Trophoblast cell (in vitro differentiated cells and primary cell): Measurements from ENCODE around the gene CCT5.

Experiments
- DNase-seq, 2 donors: peaks; one replicate each; pipeline ENCODE4 v3.0.0-alpha.2; 2016
- H2AFZ ChIP-seq: 2 replicates; pipeline ENCODE4 v1.6.1; 2013; ENCODE audit warnings: low read length, moderate library complexity, mild to moderate bottlenecking; ENCODE audit not compliant: insufficient read depth, poor library complexity
- H2AK5ac ChIP-seq: 2 replicates; pipeline ENCODE4 v1.6.1; 2013; ENCODE audit warnings: mild to moderate bottlenecking, low read length
- H2BK120ac ChIP-seq: 2 replicates; pipeline ENCODE4 v1.6.1; 2013; ENCODE audit warnings: low read length, mild to moderate bottlenecking, moderate library complexity; ENCODE audit not compliant: insufficient read depth, poor library complexity
- H2BK12ac ChIP-seq: 2 replicates; pipeline ENCODE4 v1.6.1; 2013; ENCODE audit warnings: mild to moderate bottlenecking, low read length, moderate library complexity
- H2BK5ac ChIP-seq: 2 replicates; pipeline ENCODE4 v1.6.1; 2013; ENCODE audit warnings: low read length, low read depth, moderate library complexity, mild to moderate bottlenecking; ENCODE audit not compliant: poor library complexity
- H3K14ac ChIP-seq: 2 replicates; pipeline ENCODE4 v1.6.1; 2013; ENCODE audit warnings: mild to moderate bottlenecking, low read length
- H3K18ac ChIP-seq: 2 replicates; pipeline ENCODE4 v1.6.1; 2013; ENCODE audit warnings: mild to moderate bottlenecking, low read length
- H3K23ac ChIP-seq: 2 replicates; pipeline ENCODE4 v1.6.1; 2013; ENCODE audit warnings: low read length
- H3K27ac ChIP-seq: 2 replicates; pipeline ENCODE4 v1.5.1; 2013; ENCODE audit warnings: low read depth, mild to moderate bottlenecking, inconsistent platforms, low read length, moderate library complexity
- H3K27me3 ChIP-seq: 2 replicates; pipeline ENCODE4 v1.6.1; 2013; ENCODE audit warnings: inconsistent platforms, mild to moderate bottlenecking, low read length, moderate library complexity; ENCODE audit not compliant: insufficient read depth
- H3K36me3 ChIP-seq, 2 experiments: 1 replicate in 1 of 2; 2 replicates in 1 of 2; pipeline ENCODE4 v1.6.1; 2013; ENCODE audit warnings: low read length in 2 of 2, mild to moderate bottlenecking in 2 of 2, moderate library complexity in 1 of 2; ENCODE audit not compliant: insufficient read depth in 2 of 2, control insufficient read depth in 1 of 2
- H3K4ac ChIP-seq: 2 replicates; pipeline ENCODE4 v1.6.1; 2013; ENCODE audit warnings: low read depth, mild to moderate bottlenecking, low read length, moderate library complexity
- H3K4me1 ChIP-seq, 2 experiments: 1 replicate in 1 of 2; 2 replicates in 1 of 2; pipeline ENCODE4 v1.6.1; 2013; ENCODE audit warnings: low read length in 2 of 2, mild to moderate bottlenecking in 2 of 2, moderate library complexity in 1 of 2; ENCODE audit not compliant: insufficient read depth in 2 of 2, control insufficient read depth in 1 of 2
- H3K4me2 ChIP-seq: 2 replicates; pipeline ENCODE4 v1.6.1; 2013; ENCODE audit warnings: inconsistent platforms, mild to moderate bottlenecking, low read length, moderate library complexity
- H3K4me3 ChIP-seq: 2 replicates; pipeline ENCODE4 v1.5.1; 2013; ENCODE audit warnings: mild to moderate bottlenecking, low read depth, low read length, inconsistent platforms
- H3K79me1 ChIP-seq: one replicate; pipeline ENCODE4 v1.6.1; 2013; ENCODE audit warnings: low read length
- H3K79me2 ChIP-seq: 2 replicates; pipeline ENCODE4 v1.6.1; 2013; ENCODE audit warnings: low read length, mild to moderate bottlenecking; ENCODE audit not compliant: control insufficient read depth, insufficient read depth, poor library complexity
- H3K9ac ChIP-seq: 2 replicates; pipeline ENCODE4 v1.6.1; 2013; ENCODE audit warnings: mild to moderate bottlenecking, low read length
- H3K9me3 ChIP-seq: 2 replicates; pipeline ENCODE4 v1.6.1; 2013; ENCODE audit warnings: low read depth, mild to moderate bottlenecking, control low read depth, inconsistent platforms, low read length; ENCODE audit not compliant: insufficient read depth
- H4K12ac ChIP-seq: 2 replicates; pipeline ENCODE4 v1.6.1; 2013; ENCODE audit warnings: low read depth, mild to moderate bottlenecking, low read length, moderate library complexity
- H4K8ac ChIP-seq: 2 replicates; pipeline ENCODE4 v1.6.1; 2013; ENCODE audit warnings: low read depth, mild to moderate bottlenecking, low read length, moderate library complexity
- H4K91ac ChIP-seq: one replicate; pipeline ENCODE4 v1.6.1; 2013; ENCODE audit warnings: low read depth, mild to moderate bottlenecking, low read length, moderate library complexity
- WGBS: extraction: QIAGEN DNeasy Blood & Tissue Kit; methylation state at CpG from one replicate; pipeline ENCODE4 v1.1.7; 2013; ENCODE audit warnings: missing lambda C conversion rate; ENCODE audit not compliant: insufficient read length, insufficient coverage; ENCODE audit errors: extremely low coverage; 5-methylcytosine and 5-hydroxymethylcytosine counted together

CCT5 gene

GRCh38 chr5:10293907-10294662, 44.0 kb downstream of the CCT5 start:
- H3K4ac ChIP-seq: no peak overlapping the region
- peaks cover 4% of the 10 kb centered on the region for H3K9me3 ChIP-seq
- peak overlapping the region; percentile 62 for H3K23ac ChIP-seq
- peak overlapping the region; percentile 63 for H3K9ac ChIP-seq
- no peak overlapping the region for H3K4me3 ChIP-seq
- no peaks in the 10 kb centered on the region for H3K27me3 ChIP-seq
- DNase-seq: no peak
- H2AFZ ChIP-seq: no peak overlapping the region
- no peaks in the 10 kb centered on the region for H3K79me2 ChIP-seq
- H3K27ac ChIP-seq: no peak overlapping the region
- H2BK12ac ChIP-seq: no peak overlapping the region
- WGBS: no CpG with 5 or more reads among the region's 3 CpGs
- no peak overlapping the region for H3K18ac ChIP-seq
- no peak overlapping the region for H3K14ac ChIP-seq
- no peak overlapping the region for H4K91ac ChIP-seq
- H4K8ac ChIP-seq: no peak overlapping the region
- no peak overlapping the region for H2BK5ac ChIP-seq
- H2AK5ac ChIP-seq: no peak overlapping the region
- no peaks in the 10 kb centered on the region for H3K79me1 ChIP-seq
- no peak overlapping the region for H4K12ac ChIP-seq
- no peaks in the 10 kb centered on the region for H3K36me3 ChIP-seq
- no peaks in the 10 kb centered on the region for H3K4me1 ChIP-seq
- H2BK120ac ChIP-seq: no peak overlapping the region
- H3K4me2 ChIP-seq: no peak overlapping the region

GRCh38 chr5:10295619-10296326, 45.7 kb downstream of the CCT5 start:
- Histone ChIP-seq H3K36me3 (no peaks in the 10 kb centered on the region), H3K4me1 (no peaks in the 10 kb centered on the region), H2AFZ (no peak overlapping the region), H3K27ac (no peak overlapping the region), H3K27me3 (no peaks in the 10 kb centered on the region), H2BK5ac (no peak overlapping the region), H2BK12ac (no peak overlapping the region), H3K79me1 (no peaks in the 10 kb centered on the region), H4K12ac (no peak overlapping the region), H3K4me2 (no peak overlapping the region), H3K9ac (no peak overlapping the region), H3K4me3 (no peak overlapping the region), H2AK5ac (no peak overlapping the region), H3K18ac (no peak overlapping the region), H3K79me2 (no peaks in the 10 kb centered on the region), H4K8ac (no peak overlapping the region), H3K4ac (no peak overlapping the region), H4K91ac (no peak overlapping the region), H3K9me3 (peaks cover 4% of the 10 kb centered on the region), H3K14ac (no peak overlapping the region), H2BK120ac (no peak overlapping the region), H3K23ac (no peak overlapping the region)
- DNase-seq: no peak
- no CpG with 5 or more reads among the region's 8 CpGs for WGBS

- peaks cover 4% of the 10 kb centered on the region for H3K9me3 ChIP-seq
- no peak overlapping the region for H3K9ac ChIP-seq
- H3K79me2 ChIP-seq: no peaks in the 10 kb centered on the region
- no peaks in the 10 kb centered on the region for H3K4me1 ChIP-seq
- H2BK120ac ChIP-seq: no peak overlapping the region
- H3K18ac ChIP-seq: no peak overlapping the region
- no peak overlapping the region for H2BK12ac ChIP-seq
- H2AK5ac ChIP-seq: no peak overlapping the region
- no peaks in the 10 kb centered on the region for H3K79me1 ChIP-seq
- no peak overlapping the region for H4K91ac ChIP-seq
- H3K14ac ChIP-seq: no peak overlapping the region
- no peak overlapping the region for H3K27ac ChIP-seq
- H3K4me3 ChIP-seq: no peak overlapping the region
- no peak overlapping the region for H2BK5ac ChIP-seq
- DNase-seq: no peak
- H3K4me2 ChIP-seq: no peak overlapping the region
- H3K23ac ChIP-seq: no peak overlapping the region
- no CpG with 5 or more reads among the region's 14 CpGs for whole genome bisulfite sequencing
- H3K27me3 ChIP-seq: no peaks in the 10 kb centered on the region
- H3K4ac ChIP-seq: no peak overlapping the region
- H2AFZ ChIP-seq: no peak overlapping the region
- no peak overlapping the region for H4K8ac ChIP-seq
- no peak overlapping the region for H4K12ac ChIP-seq
- H3K36me3 ChIP-seq: no peaks in the 10 kb centered on the region
Observed at GRCh38 chr5:10297646-10298204, 47.6 kb downstream of the CCT5 start.

DNA sequence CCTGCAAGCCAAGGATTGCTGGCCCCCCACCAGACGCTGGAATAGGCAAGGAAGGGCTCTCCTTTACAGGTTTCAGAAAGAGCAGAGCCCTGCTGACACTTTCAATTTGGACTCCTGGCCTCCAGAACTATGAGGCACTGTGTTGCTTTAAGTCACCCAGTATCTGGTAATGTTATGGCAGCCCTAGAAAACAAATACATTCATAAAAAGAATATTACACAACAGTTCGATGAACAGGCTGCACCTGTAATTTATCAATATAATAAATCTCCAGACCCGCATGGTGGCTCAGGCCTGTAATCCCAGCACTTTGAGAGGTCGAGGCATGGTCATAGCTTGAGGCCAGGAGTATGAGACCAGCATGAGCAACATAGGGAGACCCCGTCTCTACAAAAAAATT, 50.2 kb downstream of the CCT5 start:
- no CpG with 5 or more reads among the region's 5 CpGs for WGBS
- Histone ChIP-seq H4K12ac (no peak overlapping the region), H2BK5ac (no peak overlapping the region), H3K9ac (no peak overlapping the region), H2BK12ac (no peak overlapping the region), H2AK5ac (no peak overlapping the region), H4K8ac (no peak overlapping the region), H3K79me1 (no peaks in the 10 kb centered on the region), H3K4ac (no peak overlapping the region), H2BK120ac (no peak overlapping the region), H3K79me2 (no peaks in the 10 kb centered on the region), H3K27me3 (no peaks in the 10 kb centered on the region), H3K4me3 (no peak overlapping the region), H3K23ac (no peak overlapping the region), H3K27ac (no peak overlapping the region), H3K9me3 (peaks cover 2% of the 10 kb centered on the region), H3K14ac (no peak overlapping the region), H4K91ac (no peak overlapping the region), H3K4me2 (no peak overlapping the region), H3K18ac (no peak overlapping the region), H3K36me3 (no peaks in the 10 kb centered on the region), H3K4me1 (no peaks in the 10 kb centered on the region), H2AFZ (no peak overlapping the region)
- peak in 1 of 2 donors; percentile 40 for DNase-seq
